ENCODE results near the gene KLF7.

GRCh38 chr2:207037896-207038295 lies 127.9 kb downstream of the KLF7 start:
- TF ChIP-seq CTCF (IDR thresholded peaks at IDR 0.05; ENCODE audit: poor library complexity) (no peak), EZH2 (IDR thresholded peaks at IDR 0.05; ENCODE audit: borderline replicate concordance) (no peak)
